GM18502 (cell line): ENCODE results near the gene OR2M2.

Source experiments
- ATAC-seq: cut with Tn5 transposase; IDR thresholded peaks from one replicate; pipeline ENCODE4 v1.9.1; 2021; ENCODE audit warnings: mild to moderate bottlenecking; ENCODE audit not compliant: unreplicated experiment, poor library complexity

The OR2M2 gene, protein sequence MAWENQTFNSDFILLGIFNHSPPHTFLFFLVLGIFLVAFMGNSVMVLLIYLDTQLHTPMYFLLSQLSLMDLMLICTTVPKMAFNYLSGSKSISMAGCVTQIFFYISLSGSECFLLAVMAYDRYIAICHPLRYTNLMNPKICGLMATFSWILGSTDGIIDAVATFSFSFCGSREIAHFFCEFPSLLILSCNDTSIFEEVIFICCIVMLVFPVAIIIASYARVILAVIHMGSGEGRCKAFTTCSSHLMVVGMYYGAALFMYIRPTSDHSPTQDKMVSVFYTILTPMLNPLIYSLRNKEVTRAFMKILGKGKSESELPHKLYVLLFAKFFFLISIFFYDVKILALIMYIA

DNA sequence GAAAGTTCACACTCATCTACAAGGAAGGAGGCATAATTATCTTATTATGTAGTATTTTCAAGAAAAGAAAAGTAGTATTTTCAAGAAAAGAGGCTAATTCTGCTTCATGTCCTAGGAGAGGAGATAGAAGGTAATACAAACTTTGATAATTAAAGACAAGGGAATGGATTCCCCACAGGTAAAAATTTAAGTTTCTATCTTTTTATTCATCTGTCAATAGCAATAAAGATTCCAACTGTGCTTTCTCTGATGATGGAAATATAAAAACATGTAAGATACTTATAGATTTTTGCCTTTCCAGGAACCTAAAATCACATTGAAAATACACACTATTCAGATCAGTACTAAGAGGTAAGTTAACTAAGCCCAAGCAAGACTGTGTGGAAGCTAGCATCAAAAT is at the start of gene OR2M2:
Gene OR2M2, plus strand, starts transcription at position 301 of the 400 bp plus-strand sequence. CDS start 5,165 bp downstream, outside the sequence.
- ATAC-seq = no peak

DNA sequence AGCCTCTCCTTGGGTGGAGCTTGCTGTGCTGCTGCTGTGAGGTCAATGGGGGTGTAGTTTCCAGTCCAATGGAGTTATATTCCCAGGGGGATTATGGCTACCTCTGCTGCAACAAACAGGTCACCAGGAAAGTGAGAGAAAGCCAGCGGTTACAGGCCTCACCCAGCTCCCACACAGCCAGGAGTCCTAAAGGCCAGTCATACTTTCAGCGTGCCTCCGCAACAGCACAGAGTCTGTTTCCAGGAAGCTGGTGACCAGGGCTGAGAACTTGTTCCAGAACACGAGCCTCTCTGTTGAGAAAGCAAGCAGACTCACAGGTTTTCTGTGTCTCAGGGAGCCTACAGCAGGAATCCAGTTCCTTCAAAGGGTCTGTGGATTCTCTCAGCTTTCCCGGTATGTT is 47.0 kb upstream of the OR2M2 start:
- no peak for ATAC-seq

DNA sequence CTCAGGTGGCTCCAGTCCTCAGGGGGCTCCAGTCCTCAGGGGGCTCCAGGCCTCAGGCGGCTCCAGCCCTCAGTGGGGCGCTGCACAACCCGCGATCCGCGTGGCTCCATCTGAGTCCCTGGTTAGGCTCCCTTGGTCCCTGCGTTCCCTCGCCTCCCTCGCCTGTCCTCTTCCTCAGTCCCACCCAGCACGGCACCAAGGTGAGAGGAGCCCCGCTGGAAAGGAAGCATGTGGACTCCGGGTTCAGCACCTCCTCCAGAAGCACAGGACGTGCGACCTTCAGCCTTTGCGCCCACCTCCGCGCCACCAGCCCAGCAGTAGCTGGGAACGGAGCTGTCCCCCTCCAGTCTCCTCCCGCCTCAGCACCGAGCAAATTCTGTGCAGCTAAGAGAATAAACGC is 37.8 kb upstream of the OR2M2 start:
- no peak for ATAC-seq

DNA sequence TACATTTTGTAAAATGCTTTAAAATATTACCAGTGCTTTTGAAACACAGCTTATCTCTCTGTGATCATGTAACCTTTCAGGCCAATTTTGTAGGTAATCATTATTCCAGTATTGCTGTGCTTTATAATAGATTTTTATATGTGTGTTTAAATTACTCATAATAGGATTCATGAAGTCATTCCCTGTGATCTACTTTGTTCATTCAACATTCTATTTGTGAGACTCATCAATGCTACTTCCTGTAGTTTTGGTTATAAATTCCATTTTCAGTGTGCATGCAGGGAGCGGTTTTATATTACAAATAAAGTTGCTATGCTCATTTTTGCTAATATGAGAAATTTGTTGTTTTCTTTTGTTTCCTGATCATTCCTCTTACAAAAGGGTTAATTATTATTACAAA is 33.8 kb upstream of the OR2M2 start:
- ATAC-seq = no peak

DNA sequence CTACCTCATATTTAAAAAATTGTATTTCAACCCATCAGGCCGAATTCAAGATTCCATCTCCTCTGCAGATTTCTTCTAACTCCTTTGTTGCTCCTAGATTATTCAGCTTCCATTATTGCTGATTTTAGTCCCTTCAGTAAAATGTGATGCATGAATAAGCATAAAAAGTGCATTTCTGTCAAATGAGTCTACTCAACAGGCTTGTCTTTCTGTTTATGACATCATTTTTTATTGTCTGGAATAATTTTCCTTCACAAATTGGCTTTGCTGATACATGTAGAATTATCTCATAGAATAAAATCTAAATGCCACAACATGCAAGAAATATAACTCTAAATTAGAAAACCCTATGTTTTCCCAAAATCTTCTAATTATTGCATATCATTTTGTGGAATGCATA is 31.3 kb upstream of the OR2M2 start:
- no peak for ATAC-seq

DNA sequence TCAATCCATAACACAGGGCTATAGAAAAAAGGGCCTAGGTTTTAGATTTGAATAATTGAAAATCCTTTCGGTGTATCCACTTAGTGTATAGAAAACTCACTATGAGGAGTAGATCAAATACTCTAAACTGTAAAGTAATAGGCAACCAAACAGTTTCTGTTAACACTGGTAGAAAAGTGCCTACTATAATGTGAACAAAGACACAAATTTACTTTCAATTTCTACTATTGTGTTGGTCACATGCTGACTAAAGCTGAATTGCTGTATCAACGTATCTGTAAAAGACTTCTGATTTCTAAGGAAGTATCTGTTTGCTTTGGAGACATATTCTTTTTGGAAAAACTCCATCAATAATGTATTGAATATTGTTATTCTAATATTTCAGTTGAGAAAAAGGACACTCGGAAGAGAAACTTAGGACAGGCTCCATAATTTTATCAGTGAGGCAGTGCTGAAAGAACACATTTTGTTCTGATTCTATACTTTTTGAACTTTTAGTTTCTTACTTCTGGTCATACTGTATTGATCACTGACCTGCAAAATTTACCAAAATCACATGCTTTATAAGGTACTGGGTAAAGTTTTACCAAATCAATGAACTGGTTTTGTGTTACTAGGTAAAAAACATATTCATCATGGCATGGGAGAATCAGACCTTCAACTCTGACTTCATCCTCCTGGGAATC is 30.0 kb upstream of the OR2M2 start, which contains the start of gene OR2M5:
Gene OR2M5, plus strand, starts transcription at position 636 of the 686 bp plus-strand sequence. Its CDS starts 0 bp downstream, at position 636.
- no peak for ATAC-seq

DNA sequence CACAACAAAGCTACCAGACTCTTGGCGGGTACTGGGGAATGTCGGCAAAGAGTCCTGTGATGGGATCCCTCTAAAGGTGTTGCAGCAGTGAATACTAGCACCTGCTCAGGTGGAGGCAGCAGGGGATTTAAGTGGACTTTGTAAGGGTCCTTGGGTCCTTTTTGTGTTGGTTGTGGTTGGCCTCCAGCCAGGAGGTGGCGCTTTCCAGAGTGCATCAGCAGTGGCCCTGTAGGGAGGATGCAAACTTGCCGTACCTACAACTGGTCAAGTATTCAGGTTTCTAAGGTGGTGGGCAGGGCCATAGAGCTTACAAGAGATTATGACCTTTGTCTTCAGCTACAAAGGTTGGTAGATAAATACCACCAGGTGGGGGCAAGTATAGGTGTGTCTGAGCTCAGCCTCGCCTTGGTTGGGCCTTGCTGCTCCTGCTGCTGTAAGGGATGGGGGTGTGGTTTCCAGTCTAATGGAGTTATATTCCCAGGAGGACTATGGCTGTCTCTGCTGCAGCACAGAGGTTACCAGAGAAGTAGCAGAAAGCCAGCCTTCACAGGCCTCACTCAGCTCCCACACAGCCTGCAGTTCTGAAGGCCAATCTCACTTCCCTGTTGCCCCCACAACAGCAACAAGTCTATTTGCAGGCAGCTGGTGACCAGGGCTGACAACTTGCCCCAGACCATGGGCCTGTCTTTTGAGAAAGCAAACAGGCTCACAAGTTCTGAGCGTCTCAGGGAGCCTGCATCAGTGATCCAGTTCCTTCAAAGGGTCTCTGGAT is 22.4 kb upstream of the OR2M2 start:
- ATAC-seq = no peak

DNA sequence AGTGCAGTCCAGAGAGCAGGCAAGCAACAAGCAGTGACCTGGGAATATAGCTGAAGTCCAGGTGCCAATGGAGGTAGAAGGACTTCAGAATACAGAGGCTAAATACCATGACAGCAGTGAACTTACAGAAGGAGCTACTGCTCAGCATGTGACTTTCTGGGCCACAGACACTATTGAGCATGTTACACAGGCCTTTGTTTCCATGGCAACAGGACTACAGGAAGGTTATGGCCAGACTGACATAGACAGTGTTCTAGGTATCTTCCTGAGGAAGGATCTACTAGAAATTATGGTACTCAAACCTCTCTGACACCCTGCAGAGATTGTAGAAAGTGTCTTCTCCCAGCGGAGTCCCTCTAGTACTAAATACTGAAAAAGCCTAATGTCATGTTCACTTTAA is 18.7 kb upstream of the OR2M2 start:
- ATAC-seq = no peak

DNA sequence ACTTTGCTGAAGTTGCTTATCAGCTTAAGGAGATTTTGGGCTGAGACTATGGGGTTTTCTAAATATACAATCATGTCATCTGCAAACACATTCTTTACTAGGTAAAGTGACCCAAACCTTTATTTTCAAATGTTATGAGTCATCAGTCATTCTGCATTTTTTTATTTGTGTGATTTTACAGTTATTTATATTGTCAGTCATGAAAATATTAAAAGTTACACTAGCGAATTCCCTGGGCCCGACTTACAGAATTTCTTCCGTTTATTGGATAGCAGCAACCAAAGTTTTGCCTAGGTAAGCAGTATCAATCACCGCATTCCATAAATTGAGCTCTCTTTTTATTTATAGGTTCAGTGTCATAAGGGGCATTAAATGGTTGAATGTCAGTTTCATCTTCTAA is 15.9 kb upstream of the OR2M2 start:
- ATAC-seq = no peak

DNA sequence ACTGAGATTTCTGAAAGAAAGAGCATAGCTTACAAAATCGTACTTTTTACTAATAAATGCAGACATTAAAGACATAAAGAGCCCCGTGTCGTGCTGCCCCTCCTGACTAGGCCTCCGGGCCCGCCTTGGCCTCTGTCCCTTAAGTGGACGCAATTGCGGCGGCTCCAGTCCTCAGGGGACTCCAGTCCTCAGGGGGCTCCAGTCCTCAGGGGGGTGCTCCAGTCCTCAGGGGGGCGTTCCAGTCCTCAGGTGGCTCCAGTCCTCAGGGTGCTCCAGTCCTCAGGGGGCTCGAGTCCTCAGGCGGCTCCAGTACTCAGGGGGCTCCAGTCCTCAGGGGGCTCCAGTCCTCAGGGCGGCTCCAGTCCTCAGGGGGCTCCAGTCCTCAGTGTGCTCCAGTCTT is 10.6 kb upstream of the OR2M2 start:
- no peak for ATAC-seq

DNA sequence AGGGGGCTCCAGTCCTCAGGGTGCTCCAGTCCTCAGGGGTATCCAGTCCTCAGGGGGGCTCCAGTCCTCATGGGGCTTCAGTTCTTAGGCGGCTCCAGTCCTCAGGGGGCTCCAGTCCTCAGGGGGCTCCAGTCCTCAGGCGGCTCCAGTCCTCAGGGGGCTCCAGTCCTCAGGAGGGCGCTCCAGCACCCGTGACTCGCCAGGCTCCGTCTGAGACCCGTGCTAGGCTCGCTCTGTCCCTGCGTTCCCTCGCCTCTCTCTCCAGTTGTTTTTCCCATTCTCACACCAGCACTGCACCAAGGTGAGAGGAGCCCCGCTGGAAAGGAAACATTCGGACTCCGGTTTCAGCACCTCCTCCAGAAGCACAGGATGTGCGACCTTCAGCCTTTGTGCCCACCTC is 9.4 kb upstream of the OR2M2 start:
- ATAC-seq = no peak

DNA sequence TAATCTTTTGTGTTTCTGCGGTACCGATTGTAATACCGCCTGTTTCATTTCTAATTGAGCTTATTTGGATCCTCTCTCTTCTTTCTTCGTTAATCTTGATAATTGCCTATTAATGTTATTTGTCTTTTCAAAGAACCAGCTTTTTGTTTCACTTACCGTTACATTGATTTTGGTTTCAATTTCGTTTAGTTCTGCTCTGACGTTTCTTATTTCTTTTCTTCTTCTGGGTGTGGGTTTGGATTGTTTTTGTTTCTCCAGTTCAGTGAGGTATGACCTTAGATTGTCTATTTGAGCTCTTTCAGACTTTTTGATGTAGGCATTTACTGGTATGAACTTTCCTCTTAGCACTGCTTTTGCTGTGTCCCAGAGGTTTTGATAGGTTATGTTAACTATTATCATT is 9.4 kb downstream of the OR2M2 start:
- peak; percentile 75 for ATAC-seq

DNA sequence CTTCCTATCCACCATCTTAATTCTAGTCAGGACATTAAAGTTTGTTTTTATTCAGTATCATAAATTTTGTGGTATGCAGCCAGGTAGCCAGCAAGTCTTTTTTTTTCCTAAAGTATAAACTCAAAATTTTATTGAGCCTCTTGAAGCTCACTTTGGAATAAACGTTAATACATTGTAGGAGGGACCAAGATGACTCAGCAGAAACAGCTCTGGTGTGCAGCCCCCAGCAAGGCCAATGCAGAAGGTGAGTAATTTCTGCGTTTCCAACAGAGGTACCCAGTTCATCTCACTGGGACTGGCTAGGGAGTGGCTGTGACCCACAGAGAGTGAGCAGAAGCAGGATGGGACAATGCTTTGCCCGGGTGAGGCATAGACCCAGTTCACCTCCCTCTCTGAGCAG is 12.7 kb downstream of the OR2M2 start:
- ATAC-seq = no peak

DNA sequence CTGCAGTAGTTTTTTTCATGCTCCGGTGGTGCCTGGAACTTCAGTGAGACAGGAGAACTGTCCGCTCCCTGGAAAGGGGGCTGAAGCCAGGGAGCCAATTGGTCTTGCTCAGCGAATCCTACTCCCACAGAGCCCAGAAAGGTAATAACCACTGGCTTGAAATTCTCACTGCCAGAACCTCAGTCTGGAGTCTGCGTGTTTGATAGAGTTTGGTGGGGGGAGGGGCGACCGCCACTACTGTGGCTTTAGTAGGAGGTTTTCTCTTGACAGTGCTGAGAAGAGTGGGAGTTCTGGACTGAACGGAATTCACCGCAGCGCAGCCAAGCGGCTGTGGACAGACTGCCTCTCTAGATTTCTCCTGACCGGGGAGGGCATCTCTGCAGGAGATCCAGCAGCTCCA is 14.4 kb downstream of the OR2M2 start:
- ATAC-seq = no peak

DNA sequence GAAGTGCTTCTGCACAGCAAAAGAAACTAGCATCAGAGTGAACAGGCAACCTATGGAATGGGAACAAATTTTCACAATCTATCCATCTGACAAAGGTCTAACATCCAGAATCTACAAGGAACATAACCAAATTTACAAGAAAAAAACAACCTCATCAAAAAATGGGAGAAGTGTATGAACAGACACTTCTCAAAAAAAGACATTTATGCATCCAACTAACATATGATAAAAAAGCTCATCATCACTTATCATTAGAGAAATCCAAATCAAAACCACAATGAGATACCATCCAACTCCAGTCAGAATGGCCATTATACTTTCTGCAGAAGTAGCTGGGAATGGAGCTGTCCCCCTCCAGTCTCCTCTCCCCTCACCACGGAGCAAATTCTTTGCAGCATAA is 19.5 kb downstream of the OR2M2 start:
- no peak for ATAC-seq

DNA sequence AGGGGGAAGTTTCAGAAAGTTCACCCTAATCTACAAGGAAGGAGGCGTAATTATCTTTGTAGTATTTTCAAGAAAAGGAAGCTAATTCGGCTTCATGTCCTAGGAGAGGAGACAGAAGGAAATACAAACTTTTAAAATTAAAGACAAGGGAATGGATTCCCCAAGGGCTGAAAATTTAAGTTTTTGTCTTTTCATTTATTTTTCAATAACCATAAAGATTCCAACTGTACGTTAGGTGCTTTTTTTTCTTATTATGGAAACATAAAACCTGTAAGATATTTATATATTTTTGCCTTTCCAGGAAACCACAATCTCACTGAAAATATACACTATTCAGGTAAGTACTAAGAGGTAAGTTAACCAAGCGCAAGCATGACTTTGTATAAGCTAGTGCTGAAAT is 22.3 kb downstream of the OR2M2 start, which contains the start of gene OR2M3:
Gene OR2M3, plus strand, starts transcription at position 301 of the 400 bp plus-strand sequence. CDS start 5,803 bp downstream, outside the sequence.
- ATAC-seq = no peak

DNA sequence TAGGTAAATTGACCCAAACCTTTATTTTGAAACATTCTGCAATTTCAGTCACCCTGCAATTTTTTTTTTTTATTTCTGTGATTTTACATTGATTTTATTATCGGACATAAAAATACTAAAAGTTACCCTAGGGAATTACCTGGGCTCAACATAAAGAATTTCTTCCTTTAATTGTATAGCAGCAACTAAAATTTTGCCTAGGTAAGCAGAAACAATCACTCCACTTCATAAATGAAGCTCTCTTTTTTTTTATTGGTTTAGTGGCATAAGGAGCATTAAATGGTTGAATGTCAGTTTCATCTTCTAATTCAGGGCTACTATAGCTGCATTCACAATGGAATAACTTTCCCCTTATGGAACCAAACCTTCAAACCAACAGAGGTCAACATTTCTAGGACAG is 41.3 kb downstream of the OR2M2 start:
- no peak for ATAC-seq

DNA sequence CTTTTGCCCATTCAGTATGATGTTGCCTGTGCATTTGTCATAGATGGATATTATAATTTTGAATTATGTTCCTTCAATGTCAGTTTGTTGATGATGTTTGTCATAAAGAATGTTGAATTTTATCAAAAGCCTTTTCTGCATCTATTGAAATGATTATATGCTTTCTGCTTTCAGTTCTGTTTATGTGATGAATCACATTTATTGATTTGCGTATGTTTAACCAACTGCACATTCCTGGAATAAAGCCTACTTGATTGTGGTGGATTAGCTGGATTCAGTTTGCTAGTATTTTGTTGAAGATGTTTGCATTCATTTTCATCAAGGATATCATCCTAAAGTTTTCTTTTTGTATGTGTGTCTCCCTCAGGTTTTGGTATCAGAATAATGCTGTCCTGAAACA is 50.9 kb downstream of the OR2M2 start:
- no peak for ATAC-seq

DNA sequence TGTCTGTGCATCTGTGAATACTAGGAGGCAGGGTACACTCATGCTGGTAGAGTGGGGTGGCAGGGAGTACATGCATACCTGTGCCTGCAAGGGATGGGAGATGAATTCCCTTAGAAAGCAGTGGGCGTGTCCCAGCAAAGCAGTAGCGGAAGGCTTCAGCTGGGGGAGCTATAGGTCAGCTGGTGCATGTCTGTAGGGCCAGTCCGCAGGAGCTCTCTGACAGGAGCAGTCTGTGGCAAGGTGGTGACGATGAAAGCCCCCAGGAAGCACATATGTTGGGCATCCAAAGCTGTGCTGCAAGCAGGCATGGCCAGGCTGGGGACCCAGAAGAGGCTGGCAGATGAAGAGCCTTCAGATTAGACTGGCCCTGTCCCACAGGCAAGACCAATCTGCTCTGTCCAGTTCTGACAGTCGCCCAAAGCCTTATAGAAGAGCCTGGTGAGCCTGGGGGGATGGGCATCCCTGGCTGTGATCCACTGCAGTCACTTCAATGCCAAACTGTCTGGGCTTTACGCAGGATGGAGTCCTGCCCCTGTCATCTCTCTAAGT is 54.8 kb downstream of the OR2M2 start:
- no peak for ATAC-seq
